Activated B cell treated with CpG ODN at 0.5 μM for 24 hours (primary cell): ENCODE results near the gene C10orf71. TPM values are rescaled to one million over a fixed set of nuclear protein-coding genes. Genes with fewer than 3 reads are reported as not detected.

Experiments
- ATAC-seq: fragments of 200-7000 bp; cut with Tn5 transposase; one replicate; pipeline ENCODE4 v1.10.0; 2021; ENCODE audit warnings: low read depth, mild to moderate bottlenecking, moderate library complexity
- CTCF ChIA-PET: fragments of 350-600 bp; sonication (Branson Sonifier 250); formaldehyde crosslinking; loops from one replicate; lab custom pipeline; 2021; ENCODE audit warnings: antibody characterized with exemption; lab: Charles Lee
- POLR2A ChIA-PET: fragments of 350-600 bp; sonication (Branson Sonifier 250); formaldehyde crosslinking; loops from one replicate; lab custom pipeline; 2021; ENCODE audit warnings: antibody characterized with exemption; lab: Charles Lee
- DNase-seq: peaks from one replicate; pipeline ENCODE4 v3.0.0; 2022
- H3K27ac Mint-ChIP-seq: one replicate; pipeline ENCODE4 v1.8.0; 2020; ENCODE audit warnings: mixed read lengths
- H3K27me3 Mint-ChIP-seq: one replicate; pipeline ENCODE4 v1.8.0; 2021; ENCODE audit warnings: mixed read lengths
- H3K36me3 Mint-ChIP-seq: one replicate; pipeline ENCODE4 v1.8.0; 2021; ENCODE audit warnings: low read depth, mixed read lengths
- H3K4me1 Mint-ChIP-seq: one replicate; pipeline ENCODE4 v1.8.0; 2021; ENCODE audit warnings: mixed read lengths
- H3K4me3 Mint-ChIP-seq: one replicate; pipeline ENCODE4 v1.8.0; 2020; ENCODE audit warnings: mild to moderate bottlenecking, mixed read lengths
- H3K9me3 Mint-ChIP-seq: one replicate; pipeline ENCODE4 v1.8.0; 2020; ENCODE audit warnings: mixed read lengths
- CTCF ChIP-seq: fragments of 200-600 bp; IDR thresholded peaks from one replicate; pipeline ENCODE4 v1.8.0; 2022; ENCODE audit warnings: antibody characterized with exemption, mild to moderate bottlenecking
- intact Hi-C: fragments of 100-400 bp; cut with micrococcal nuclease; formaldehyde crosslinking; loops from one replicate; pipeline ENCODE4 v1.15.1; 2024
- total RNA-seq: library from RNA; stranded (reverse); gene quantifications from 2 replicates; pipeline ENCODE4 v1.2.3, GENCODE V29; 2022

Gene C10orf71
- total RNA-seq, 1 donor from 2014 or later: not detected

GRCh38 chr10:49334964-49335363 lies 36.0 kb downstream of the C10orf71 start:
- Mint-ChIP-seq H3K27ac (no peak overlapping the region), H3K27me3 (no peaks in the 10 kb centered on the region), H3K36me3 (no peaks in the 10 kb centered on the region), H3K4me1 (no peaks in the 10 kb centered on the region), H3K9me3 (peaks cover 4% of the 10 kb centered on the region), H3K4me3 (no peak overlapping the region)
- no peak for TF ChIP-seq CTCF
- DNase-seq (no peak), ATAC-seq (no peak)
- intact Hi-C loops: no loop called here
- POLR2A ChIA-PET: no interaction called here
- CTCF ChIA-PET: no interaction called here

GRCh38 chr10:49335364-49335972 lies 36.5 kb downstream of the C10orf71 start:
- intact Hi-C loops: no loop called here
- ATAC-seq: no peak
- H3K27ac Mint-ChIP-seq: no peak overlapping the region

GRCh38 chr10:49338604-49339003 lies 39.6 kb downstream of the C10orf71 start:
- ChIA-PET CTCF (no interaction called here), POLR2A (no interaction called here)
- no peak for DNase-seq
- no peak overlapping the region for H3K27ac Mint-ChIP-seq
- no peaks in the 10 kb centered on the region for H3K4me1 Mint-ChIP-seq
- TF ChIP-seq CTCF: no peak
- H3K4me3 Mint-ChIP-seq: no peak overlapping the region
- peaks cover 4% of the 10 kb centered on the region for H3K27me3 Mint-ChIP-seq
- ATAC-seq: no peak
- peaks cover 4% of the 10 kb centered on the region for H3K9me3 Mint-ChIP-seq
- intact Hi-C loops: no loop called here
- no peaks in the 10 kb centered on the region for H3K36me3 Mint-ChIP-seq

More at GRCh38 chr10:49335364-49335972, 36.5 kb downstream of the C10orf71 start:
- Mint-ChIP-seq H3K4me1 (no peaks in the 10 kb centered on the region), H3K4me3 (no peak overlapping the region), H3K36me3 (no peaks in the 10 kb centered on the region), H3K9me3 (peaks cover 4% of the 10 kb centered on the region), H3K27me3 (no peaks in the 10 kb centered on the region)
- CTCF ChIA-PET: no interaction called here
- no peak for DNase-seq
- no peak for TF ChIP-seq CTCF
- POLR2A ChIA-PET: no interaction called here

- CTCF ChIA-PET: no interaction called here
- DNase-seq (no peak), ATAC-seq (no peak)
- Mint-ChIP-seq H3K36me3 (no peaks in the 10 kb centered on the region), H3K4me3 (no peak overlapping the region), H3K4me1 (no peaks in the 10 kb centered on the region), H3K27me3 (peaks cover 8% of the 10 kb centered on the region), H3K9me3 (peaks cover 3% of the 10 kb centered on the region), H3K27ac (no peak overlapping the region)
- POLR2A ChIA-PET: no interaction called here
- intact Hi-C loops: no loop called here
- TF ChIP-seq CTCF: no peak
These were observed 45.9 kb downstream of the C10orf71 start for GRCh38 chr10:49344840-49345239.

GRCh38 chr10:49347342-49347741 lies 48.4 kb downstream of the C10orf71 start:
- H3K27me3 Mint-ChIP-seq: peaks cover 8% of the 10 kb centered on the region
- intact Hi-C loops: no loop called here
- no peaks in the 10 kb centered on the region for H3K4me1 Mint-ChIP-seq
- peaks cover 9% of the 10 kb centered on the region for H3K9me3 Mint-ChIP-seq
- H3K4me3 Mint-ChIP-seq: no peak overlapping the region
- ATAC-seq (no peak), DNase-seq (no peak)
- no peak for TF ChIP-seq CTCF
- no peak overlapping the region for H3K27ac Mint-ChIP-seq
- H3K36me3 Mint-ChIP-seq: no peaks in the 10 kb centered on the region
- POLR2A ChIA-PET: no interaction called here
- CTCF ChIA-PET: no interaction called here
